HEK293 (cell line): Measurements from ENCODE around the gene ABCA1.

Experiments used
- BCL11A ChIP-seq: fragments of 450-650 bp; formaldehyde crosslinking; IDR thresholded peaks from 2 replicates; pipeline ENCODE4 v1.5.1; 2016; ENCODE audit warnings: low read depth, missing biosample characterization, missing genetic modification characterization
- ZNF146 ChIP-seq: fragments of 450-650 bp; formaldehyde crosslinking; IDR thresholded peaks from 2 replicates; pipeline ENCODE4 v1.5.1; 2016; ENCODE audit warnings: missing biosample characterization, missing genetic modification characterization
- ZNF776 ChIP-seq: fragments of 450-650 bp; formaldehyde crosslinking; IDR thresholded peaks from 2 replicates; pipeline ENCODE4 v1.5.0; 2017; ENCODE audit warnings: missing biosample characterization, missing genetic modification characterization, borderline replicate concordance
- TF ChIP-seq, protein P1 (sequence below): fragments of 450-650 bp; formaldehyde crosslinking; IDR thresholded peaks from 2 replicates; pipeline ENCODE4 v1.5.1; 2016; ENCODE audit warnings: missing biosample characterization, missing genetic modification characterization, low read depth
- TF ChIP-seq, protein P2 (sequence below): fragments of 450-650 bp; formaldehyde crosslinking; IDR thresholded peaks from 2 replicates; pipeline ENCODE4 v1.5.1; 2016; ENCODE audit warnings: missing biosample characterization, missing genetic modification characterization
- TF ChIP-seq, protein P3 (sequence below): IDR thresholded peaks from 2 replicates; pipeline ENCODE4 v1.6.1; 2011; ENCODE audit warnings: mild to moderate bottlenecking, low read depth, low read length, borderline replicate concordance

GRCh38 chr9:104784098-104784497 is 143.9 kb downstream of the ABCA1 start:
- TF ChIP-seq BCL11A (no peak), ZNF776 (tag by site-specific recombination) (no peak), ZNF146 (no peak)
- TF ChIP-seq, protein P1, sequence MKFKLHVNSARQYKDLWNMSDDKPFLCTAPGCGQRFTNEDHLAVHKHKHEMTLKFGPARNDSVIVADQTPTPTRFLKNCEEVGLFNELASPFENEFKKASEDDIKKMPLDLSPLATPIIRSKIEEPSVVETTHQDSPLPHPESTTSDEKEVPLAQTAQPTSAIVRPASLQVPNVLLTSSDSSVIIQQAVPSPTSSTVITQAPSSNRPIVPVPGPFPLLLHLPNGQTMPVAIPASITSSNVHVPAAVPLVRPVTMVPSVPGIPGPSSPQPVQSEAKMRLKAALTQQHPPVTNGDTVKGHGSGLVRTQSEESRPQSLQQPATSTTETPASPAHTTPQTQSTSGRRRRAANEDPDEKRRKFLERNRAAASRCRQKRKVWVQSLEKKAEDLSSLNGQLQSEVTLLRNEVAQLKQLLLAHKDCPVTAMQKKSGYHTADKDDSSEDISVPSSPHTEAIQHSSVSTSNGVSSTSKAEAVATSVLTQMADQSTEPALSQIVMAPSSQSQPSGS (tag by site-specific recombination) = no peak
- TF ChIP-seq, protein P2, sequence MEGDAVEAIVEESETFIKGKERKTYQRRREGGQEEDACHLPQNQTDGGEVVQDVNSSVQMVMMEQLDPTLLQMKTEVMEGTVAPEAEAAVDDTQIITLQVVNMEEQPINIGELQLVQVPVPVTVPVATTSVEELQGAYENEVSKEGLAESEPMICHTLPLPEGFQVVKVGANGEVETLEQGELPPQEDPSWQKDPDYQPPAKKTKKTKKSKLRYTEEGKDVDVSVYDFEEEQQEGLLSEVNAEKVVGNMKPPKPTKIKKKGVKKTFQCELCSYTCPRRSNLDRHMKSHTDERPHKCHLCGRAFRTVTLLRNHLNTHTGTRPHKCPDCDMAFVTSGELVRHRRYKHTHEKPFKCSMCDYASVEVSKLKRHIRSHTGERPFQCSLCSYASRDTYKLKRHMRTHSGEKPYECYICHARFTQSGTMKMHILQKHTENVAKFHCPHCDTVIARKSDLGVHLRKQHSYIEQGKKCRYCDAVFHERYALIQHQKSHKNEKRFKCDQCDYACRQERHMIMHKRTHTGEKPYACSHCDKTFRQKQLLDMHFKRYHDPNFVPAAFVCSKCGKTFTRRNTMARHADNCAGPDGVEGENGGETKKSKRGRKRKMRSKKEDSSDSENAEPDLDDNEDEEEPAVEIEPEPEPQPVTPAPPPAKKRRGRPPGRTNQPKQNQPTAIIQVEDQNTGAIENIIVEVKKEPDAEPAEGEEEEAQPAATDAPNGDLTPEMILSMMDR = no peak
- TF ChIP-seq, protein P3, sequence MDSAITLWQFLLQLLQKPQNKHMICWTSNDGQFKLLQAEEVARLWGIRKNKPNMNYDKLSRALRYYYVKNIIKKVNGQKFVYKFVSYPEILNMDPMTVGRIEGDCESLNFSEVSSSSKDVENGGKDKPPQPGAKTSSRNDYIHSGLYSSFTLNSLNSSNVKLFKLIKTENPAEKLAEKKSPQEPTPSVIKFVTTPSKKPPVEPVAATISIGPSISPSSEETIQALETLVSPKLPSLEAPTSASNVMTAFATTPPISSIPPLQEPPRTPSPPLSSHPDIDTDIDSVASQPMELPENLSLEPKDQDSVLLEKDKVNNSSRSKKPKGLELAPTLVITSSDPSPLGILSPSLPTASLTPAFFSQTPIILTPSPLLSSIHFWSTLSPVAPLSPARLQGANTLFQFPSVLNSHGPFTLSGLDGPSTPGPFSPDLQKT = no peak
